ENCODE measurements around the gene SPPL2A. TPM values are rescaled to one million over a fixed set of nuclear protein-coding genes. Genes with fewer than 3 reads are reported as not detected.

The SPPL2A gene
- total RNA-seq, 1 experiment from 2014 or later = 38.6 TPM

DNA sequence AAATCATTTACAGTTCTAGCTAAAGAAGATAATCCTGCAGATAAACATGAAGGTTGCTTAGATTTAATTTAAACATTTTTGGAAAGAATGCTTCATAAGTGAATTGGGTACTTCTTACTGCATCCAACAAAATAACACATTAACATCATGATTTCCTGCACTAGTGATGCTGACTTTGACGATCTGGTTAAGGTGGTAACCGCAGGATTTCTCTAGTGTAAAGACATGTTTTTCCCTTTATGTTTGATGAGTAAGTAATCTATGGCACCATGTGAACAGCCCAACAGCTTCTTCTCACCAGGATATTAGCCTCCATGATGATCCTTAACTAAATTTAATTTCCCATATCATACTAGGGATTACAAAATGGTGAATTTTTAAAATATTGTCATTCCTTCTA lies 14.1 kb downstream of the SPPL2A start:
- Mint-ChIP-seq H3K36me3 (peaks cover 8% of the 10 kb centered on the region), H3K9me3 (no peaks in the 10 kb centered on the region), H3K27ac (no peak overlapping the region), H3K4me3 (no peak overlapping the region), H3K27me3 (ENCODE audit: low read depth) (no peaks in the 10 kb centered on the region), H3K4me1 (no peaks in the 10 kb centered on the region)
- ATAC-seq (no peak), DNase-seq (ENCODE audit: low spot score) (no peak)
- TF ChIP-seq, protein P1, sequence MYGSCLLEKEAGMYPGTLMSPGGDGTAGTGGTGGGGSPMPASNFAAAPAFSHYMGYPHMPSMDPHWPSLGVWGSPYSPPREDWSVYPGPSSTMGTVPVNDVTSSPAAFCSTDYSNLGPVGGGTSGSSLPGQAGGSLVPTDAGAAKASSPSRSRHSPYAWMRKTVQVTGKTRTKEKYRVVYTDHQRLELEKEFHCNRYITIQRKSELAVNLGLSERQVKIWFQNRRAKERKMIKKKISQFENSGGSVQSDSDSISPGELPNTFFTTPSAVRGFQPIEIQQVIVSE (CRISPR knock-in tag; IDR thresholded peaks at IDR 0.05; ENCODE audit: borderline replicate concordance) = no peak
- TF ChIP-seq ZNF263 (CRISPR knock-in tag; IDR thresholded peaks at IDR 0.05; ENCODE audit: low read depth) = no peak
- no peak for TF ChIP-seq ZNF423 (CRISPR knock-in tag; IDR thresholded peaks at IDR 0.05)
- TF ChIP-seq GABPB1 (CRISPR knock-in tag; IDR thresholded peaks at IDR 0.05) = no peak
- no peak for TF ChIP-seq ZNF121 (CRISPR knock-in tag; IDR thresholded peaks at IDR 0.05)
- TF ChIP-seq, protein P2, sequence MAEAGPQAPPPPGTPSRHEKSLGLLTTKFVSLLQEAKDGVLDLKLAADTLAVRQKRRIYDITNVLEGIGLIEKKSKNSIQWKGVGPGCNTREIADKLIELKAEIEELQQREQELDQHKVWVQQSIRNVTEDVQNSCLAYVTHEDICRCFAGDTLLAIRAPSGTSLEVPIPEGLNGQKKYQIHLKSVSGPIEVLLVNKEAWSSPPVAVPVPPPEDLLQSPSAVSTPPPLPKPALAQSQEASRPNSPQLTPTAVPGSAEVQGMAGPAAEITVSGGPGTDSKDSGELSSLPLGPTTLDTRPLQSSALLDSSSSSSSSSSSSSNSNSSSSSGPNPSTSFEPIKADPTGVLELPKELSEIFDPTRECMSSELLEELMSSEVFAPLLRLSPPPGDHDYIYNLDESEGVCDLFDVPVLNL (CRISPR knock-in tag; IDR thresholded peaks at IDR 0.05; ENCODE audit: borderline replicate concordance, low read depth) = no peak
- no peak for TF ChIP-seq SMAD3 (CRISPR knock-in tag; IDR thresholded peaks at IDR 0.05; ENCODE audit: borderline replicate concordance)
- no peak for TF ChIP-seq ATF1 (CRISPR knock-in tag; IDR thresholded peaks at IDR 0.05)
- TF ChIP-seq, protein P3, sequence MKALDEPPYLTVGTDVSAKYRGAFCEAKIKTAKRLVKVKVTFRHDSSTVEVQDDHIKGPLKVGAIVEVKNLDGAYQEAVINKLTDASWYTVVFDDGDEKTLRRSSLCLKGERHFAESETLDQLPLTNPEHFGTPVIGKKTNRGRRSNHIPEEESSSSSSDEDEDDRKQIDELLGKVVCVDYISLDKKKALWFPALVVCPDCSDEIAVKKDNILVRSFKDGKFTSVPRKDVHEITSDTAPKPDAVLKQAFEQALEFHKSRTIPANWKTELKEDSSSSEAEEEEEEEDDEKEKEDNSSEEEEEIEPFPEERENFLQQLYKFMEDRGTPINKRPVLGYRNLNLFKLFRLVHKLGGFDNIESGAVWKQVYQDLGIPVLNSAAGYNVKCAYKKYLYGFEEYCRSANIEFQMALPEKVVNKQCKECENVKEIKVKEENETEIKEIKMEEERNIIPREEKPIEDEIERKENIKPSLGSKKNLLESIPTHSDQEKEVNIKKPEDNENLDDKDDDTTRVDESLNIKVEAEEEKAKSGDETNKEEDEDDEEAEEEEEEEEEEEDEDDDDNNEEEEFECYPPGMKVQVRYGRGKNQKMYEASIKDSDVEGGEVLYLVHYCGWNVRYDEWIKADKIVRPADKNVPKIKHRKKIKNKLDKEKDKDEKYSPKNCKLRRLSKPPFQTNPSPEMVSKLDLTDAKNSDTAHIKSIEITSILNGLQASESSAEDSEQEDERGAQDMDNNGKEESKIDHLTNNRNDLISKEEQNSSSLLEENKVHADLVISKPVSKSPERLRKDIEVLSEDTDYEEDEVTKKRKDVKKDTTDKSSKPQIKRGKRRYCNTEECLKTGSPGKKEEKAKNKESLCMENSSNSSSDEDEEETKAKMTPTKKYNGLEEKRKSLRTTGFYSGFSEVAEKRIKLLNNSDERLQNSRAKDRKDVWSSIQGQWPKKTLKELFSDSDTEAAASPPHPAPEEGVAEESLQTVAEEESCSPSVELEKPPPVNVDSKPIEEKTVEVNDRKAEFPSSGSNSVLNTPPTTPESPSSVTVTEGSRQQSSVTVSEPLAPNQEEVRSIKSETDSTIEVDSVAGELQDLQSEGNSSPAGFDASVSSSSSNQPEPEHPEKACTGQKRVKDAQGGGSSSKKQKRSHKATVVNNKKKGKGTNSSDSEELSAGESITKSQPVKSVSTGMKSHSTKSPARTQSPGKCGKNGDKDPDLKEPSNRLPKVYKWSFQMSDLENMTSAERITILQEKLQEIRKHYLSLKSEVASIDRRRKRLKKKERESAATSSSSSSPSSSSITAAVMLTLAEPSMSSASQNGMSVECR (CRISPR knock-in tag; IDR thresholded peaks at IDR 0.05; ENCODE audit: borderline replicate concordance) = no peak
- no peak for TF ChIP-seq ZNF396 (CRISPR knock-in tag; IDR thresholded peaks at IDR 0.05; ENCODE audit: borderline replicate concordance)
- TF ChIP-seq, protein P4, sequence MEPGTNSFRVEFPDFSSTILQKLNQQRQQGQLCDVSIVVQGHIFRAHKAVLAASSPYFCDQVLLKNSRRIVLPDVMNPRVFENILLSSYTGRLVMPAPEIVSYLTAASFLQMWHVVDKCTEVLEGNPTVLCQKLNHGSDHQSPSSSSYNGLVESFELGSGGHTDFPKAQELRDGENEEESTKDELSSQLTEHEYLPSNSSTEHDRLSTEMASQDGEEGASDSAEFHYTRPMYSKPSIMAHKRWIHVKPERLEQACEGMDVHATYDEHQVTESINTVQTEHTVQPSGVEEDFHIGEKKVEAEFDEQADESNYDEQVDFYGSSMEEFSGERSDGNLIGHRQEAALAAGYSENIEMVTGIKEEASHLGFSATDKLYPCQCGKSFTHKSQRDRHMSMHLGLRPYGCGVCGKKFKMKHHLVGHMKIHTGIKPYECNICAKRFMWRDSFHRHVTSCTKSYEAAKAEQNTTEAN (CRISPR knock-in tag; IDR thresholded peaks at IDR 0.05) = no peak
- TF ChIP-seq, protein P5, sequence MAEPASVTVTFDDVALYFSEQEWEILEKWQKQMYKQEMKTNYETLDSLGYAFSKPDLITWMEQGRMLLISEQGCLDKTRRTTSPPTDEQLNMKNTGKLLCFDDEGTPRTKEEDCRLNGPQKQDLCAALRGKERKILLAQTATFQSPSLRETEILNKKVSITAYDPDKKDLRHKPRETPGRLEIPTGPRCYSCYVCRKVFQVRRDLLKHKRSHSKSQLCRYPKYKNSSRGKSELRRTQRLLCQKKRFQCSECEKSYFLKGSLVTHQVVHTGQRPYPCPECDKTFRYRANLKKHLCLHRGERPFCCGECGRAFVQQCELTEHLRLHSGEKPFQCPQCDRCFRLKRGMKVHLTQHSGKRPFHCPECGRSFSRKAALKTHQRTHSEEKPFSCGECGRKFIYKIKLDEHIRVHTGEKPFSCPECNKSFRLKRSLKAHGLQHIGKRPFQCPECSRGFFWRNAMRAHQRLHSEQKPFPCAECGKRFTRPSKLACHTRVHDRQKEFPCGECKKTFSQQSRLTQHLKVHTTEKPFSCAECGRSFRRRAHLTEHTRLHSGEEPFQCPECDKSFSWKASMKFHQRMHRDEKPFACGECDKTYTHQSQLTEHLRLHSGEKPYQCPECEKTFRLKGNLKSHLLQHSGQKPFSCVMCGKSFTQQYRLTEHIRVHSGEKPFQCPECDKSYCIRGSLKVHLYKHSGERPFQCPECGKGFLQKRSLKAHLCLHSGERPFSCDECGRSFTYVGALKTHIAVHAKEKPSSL (CRISPR knock-in tag; conservative IDR thresholded peaks at IDR 0.05) = no peak
- TF ChIP-seq, protein P6, sequence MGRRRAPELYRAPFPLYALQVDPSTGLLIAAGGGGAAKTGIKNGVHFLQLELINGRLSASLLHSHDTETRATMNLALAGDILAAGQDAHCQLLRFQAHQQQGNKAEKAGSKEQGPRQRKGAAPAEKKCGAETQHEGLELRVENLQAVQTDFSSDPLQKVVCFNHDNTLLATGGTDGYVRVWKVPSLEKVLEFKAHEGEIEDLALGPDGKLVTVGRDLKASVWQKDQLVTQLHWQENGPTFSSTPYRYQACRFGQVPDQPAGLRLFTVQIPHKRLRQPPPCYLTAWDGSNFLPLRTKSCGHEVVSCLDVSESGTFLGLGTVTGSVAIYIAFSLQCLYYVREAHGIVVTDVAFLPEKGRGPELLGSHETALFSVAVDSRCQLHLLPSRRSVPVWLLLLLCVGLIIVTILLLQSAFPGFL (CRISPR knock-in tag; IDR thresholded peaks at IDR 0.05; ENCODE audit: borderline replicate concordance) = no peak
- no peak for TF ChIP-seq ESRRA (CRISPR knock-in tag; IDR thresholded peaks at IDR 0.05; ENCODE audit: borderline replicate concordance)
- ChIA-PET POLR2A (no interaction called here), CTCF (no interaction called here)

Data from WTC11 (cell line).